ENCODE measurements around the gene XDH.

GRCh38 chr2:31347319-31347718 lies 67.2 kb downstream of the XDH start:
- no peak for TF ChIP-seq POLR2A (IDR thresholded peaks at IDR 0.05)
- TF ChIP-seq, protein P1, sequence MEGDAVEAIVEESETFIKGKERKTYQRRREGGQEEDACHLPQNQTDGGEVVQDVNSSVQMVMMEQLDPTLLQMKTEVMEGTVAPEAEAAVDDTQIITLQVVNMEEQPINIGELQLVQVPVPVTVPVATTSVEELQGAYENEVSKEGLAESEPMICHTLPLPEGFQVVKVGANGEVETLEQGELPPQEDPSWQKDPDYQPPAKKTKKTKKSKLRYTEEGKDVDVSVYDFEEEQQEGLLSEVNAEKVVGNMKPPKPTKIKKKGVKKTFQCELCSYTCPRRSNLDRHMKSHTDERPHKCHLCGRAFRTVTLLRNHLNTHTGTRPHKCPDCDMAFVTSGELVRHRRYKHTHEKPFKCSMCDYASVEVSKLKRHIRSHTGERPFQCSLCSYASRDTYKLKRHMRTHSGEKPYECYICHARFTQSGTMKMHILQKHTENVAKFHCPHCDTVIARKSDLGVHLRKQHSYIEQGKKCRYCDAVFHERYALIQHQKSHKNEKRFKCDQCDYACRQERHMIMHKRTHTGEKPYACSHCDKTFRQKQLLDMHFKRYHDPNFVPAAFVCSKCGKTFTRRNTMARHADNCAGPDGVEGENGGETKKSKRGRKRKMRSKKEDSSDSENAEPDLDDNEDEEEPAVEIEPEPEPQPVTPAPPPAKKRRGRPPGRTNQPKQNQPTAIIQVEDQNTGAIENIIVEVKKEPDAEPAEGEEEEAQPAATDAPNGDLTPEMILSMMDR (IDR thresholded peaks at IDR 0.05) = no peak
